ENCODE results near the gene SMAD9. TPM values are rescaled to one million over a fixed set of nuclear protein-coding genes. Genes with fewer than 3 reads are reported as not detected.

SMAD9 gene
- total and polyA plus RNA-seq, 2 of the 13 experiments (the other 11 are each of a cell fraction or from before 2014, with no cell fraction given) = 4.2 to 7.7 TPM

DNA sequence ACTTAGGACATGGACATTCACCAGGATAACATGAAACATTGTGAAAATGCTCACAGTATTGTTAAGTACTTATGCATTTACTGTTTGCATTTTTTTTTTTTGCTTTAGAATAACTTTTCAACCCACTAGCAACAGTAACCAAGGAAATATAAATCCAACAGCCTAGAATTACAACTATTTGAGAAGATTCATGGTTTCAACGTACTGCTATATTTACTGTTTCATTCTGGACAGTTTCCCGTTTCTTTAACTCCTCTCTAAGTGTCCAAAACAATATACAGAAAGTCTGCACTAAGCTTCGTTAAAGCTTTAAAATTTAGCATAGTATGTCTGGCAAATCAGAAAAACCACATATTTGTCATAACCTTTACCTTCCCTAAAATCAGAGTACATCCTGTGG, 2.7 kb downstream of the SMAD9 start:
- no peak overlapping the region for H3K27ac ChIP-seq (ENCODE audit: extremely low read length, insufficient read depth, low read length)
- intact Hi-C loops (cut with micrococcal nuclease; ENCODE audit: unreplicated experiment) = no loop called here
- TF ChIP-seq, protein P1, sequence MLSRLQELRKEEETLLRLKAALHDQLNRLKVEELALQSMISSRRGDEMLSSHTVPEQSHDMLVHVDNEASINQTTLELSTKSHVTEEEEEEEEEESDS (CRISPR knock-in tag; IDR thresholded peaks at IDR 0.05; ENCODE audit: borderline replicate concordance) = no peak
- no peak for TF ChIP-seq NR1H2 (CRISPR knock-in tag; IDR thresholded peaks at IDR 0.05; ENCODE audit: borderline replicate concordance, low read depth)
- no peak for TF ChIP-seq ZNF747 (CRISPR knock-in tag; IDR thresholded peaks at IDR 0.05; ENCODE audit: borderline replicate concordance)
- no peak for TF ChIP-seq MYC (CRISPR knock-in tag; IDR thresholded peaks at IDR 0.05; ENCODE audit: borderline replicate concordance)
- TF ChIP-seq ESRRA (CRISPR knock-in tag; IDR thresholded peaks at IDR 0.05; ENCODE audit: low read depth) = no peak
- TF ChIP-seq ZNF772 (CRISPR knock-in tag; IDR thresholded peaks at IDR 0.05) = no peak
- no peak for TF ChIP-seq HOXA3 (CRISPR knock-in tag; IDR thresholded peaks at IDR 0.05)
- no peak for TF ChIP-seq ZNF496 (CRISPR knock-in tag; IDR thresholded peaks at IDR 0.05; ENCODE audit: insufficient replicate concordance)
- no peak for TF ChIP-seq KLF15 (CRISPR knock-in tag; IDR thresholded peaks at IDR 0.05; ENCODE audit: borderline replicate concordance)
- TF ChIP-seq, protein P2, sequence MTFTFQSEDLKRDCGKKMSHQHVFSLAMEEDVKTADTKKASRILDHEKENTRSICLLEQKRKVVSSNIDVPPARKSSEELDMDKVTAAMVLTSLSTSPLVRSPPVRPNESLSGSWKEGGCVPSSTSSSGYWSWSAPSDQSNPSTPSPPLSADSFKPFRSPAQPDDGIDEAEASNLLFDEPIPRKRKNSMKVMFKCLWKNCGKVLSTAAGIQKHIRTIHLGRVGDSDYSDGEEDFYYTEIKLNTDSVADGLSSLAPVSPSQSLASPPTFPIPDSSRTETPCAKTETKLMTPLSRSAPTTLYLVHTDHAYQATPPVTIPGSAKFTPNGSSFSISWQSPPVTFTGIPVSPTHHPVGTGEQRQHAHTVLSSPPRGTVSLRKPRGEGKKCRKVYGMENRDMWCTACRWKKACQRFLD (CRISPR knock-in tag; IDR thresholded peaks at IDR 0.05; ENCODE audit: borderline replicate concordance) = no peak
- no peak for TF ChIP-seq ZNF790 (CRISPR knock-in tag; IDR thresholded peaks at IDR 0.05; ENCODE audit: borderline replicate concordance)
- TF ChIP-seq, protein P3, sequence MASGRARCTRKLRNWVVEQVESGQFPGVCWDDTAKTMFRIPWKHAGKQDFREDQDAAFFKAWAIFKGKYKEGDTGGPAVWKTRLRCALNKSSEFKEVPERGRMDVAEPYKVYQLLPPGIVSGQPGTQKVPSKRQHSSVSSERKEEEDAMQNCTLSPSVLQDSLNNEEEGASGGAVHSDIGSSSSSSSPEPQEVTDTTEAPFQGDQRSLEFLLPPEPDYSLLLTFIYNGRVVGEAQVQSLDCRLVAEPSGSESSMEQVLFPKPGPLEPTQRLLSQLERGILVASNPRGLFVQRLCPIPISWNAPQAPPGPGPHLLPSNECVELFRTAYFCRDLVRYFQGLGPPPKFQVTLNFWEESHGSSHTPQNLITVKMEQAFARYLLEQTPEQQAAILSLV (CRISPR knock-in tag; IDR thresholded peaks at IDR 0.05; ENCODE audit: borderline replicate concordance) = no peak
- TF ChIP-seq MTF2 (CRISPR knock-in tag; IDR thresholded peaks at IDR 0.05; ENCODE audit: borderline replicate concordance) = no peak
- TF ChIP-seq ZC3H4 (CRISPR knock-in tag; IDR thresholded peaks at IDR 0.05; ENCODE audit: borderline replicate concordance) = no peak
- no peak for TF ChIP-seq FOXC1 (CRISPR knock-in tag; IDR thresholded peaks at IDR 0.05; ENCODE audit: borderline replicate concordance)
- TF ChIP-seq DNMT1 (CRISPR knock-in tag; IDR thresholded peaks at IDR 0.05) = no peak
- TF ChIP-seq CBFB (CRISPR knock-in tag; IDR thresholded peaks at IDR 0.05) = no peak
- TF ChIP-seq MAF1 (CRISPR knock-in tag; IDR thresholded peaks at IDR 0.05; ENCODE audit: borderline replicate concordance) = no peak

More for the DNA sequence above, 2.7 kb downstream of the SMAD9 start:
- Histone ChIP-seq H2AFZ (ENCODE audit: low read length) (no peak overlapping the region), H3K9me3 (ENCODE audit: low read length) (no peaks in the 10 kb centered on the region), H3K9ac (ENCODE audit: insufficient read depth, low read depth, low read length) (peak overlapping the region; percentile 5; the same call in 1 of the 2 replicates), H3K36me3 (replicated peaks in 1 of 2; ENCODE audit: control insufficient read depth in 1 of 2, insufficient read depth in 2 of 2, low read length in 2 of 2) (no peaks in the 10 kb centered on the region), H3K4me2 (ENCODE audit: low read depth, low read length) (peak overlapping the region; percentile 88), H4K20me1 (ENCODE audit: insufficient read depth, low read length) (no peaks in the 10 kb centered on the region), H3K4me1 (ENCODE audit: insufficient read depth, low read length) (peaks cover 69% of the 10 kb centered on the region), H3K27me3 (ENCODE audit: control insufficient read depth in 1 of 2, insufficient read depth in 2 of 2, low read length in 2 of 2) (no peaks in the 10 kb centered on the region), H3K4me3 (replicated peaks in 1 of 3; ENCODE audit: insufficient read depth in 1 of 3, low read depth in 2 of 3, low read length in 3 of 3) (no peak overlapping the region; a peak in 1 of 6 replicates), H3K79me2 (ENCODE audit: insufficient read depth, low read length) (peaks cover 48% of the 10 kb centered on the region)
- POLR2A ChIA-PET = no interaction called here
- no peak for DNase-seq (ENCODE audit: low spot score)
- FAIRE-seq = no peak
- no TSS peak for BruUV-seq (replicated peaks)
- ATAC-seq = no peak
- WGBS (ENCODE audit: low lambda C conversion rate) = 84% methylated on average over 3 of the region's 3 CpGs
- in situ Hi-C loops (cut with HindIII; ENCODE audit: extremely low pct_ligation_motif_present, low pct_unique_long_range_greater_than_20kb) = no loop called here
- CTCF ChIA-PET (ENCODE audit: low intra/inter-chr PET ratio, low total read pairs) = no interaction called here

Measured in HepG2 (cell line).